PC-3 (cell line): ENCODE measurements around the gene GPC6. TPM values are rescaled to one million over a fixed set of nuclear protein-coding genes. Genes with fewer than 3 reads are reported as not detected.

Experiments used
- ATAC-seq: fragments of 200-7000 bp; cut with Tn5 transposase; 2 replicates; pipeline ENCODE4 v1.9.1; 2020; ENCODE audit warnings: mild to moderate bottlenecking, moderate library complexity
- BruUV-seq: library from RNA; stranded (reverse); fragments of 400-500 nt; replicated peaks from 2 replicates; lab custom pipeline; 2021; lab: Mats Ljungman, UMichigan
- CTCF ChIA-PET: fragments of 300-600 bp; sonication (Branson Sonifier 250); formaldehyde crosslinking; loops from one replicate; lab custom pipeline; 2022; ENCODE audit warnings: antibody characterized with exemption; lab: Charles Lee
- POLR2A ChIA-PET: fragments of 300-600 bp; sonication (Branson Sonifier 250); formaldehyde crosslinking; loops from one replicate; lab custom pipeline; 2022; ENCODE audit warnings: antibody characterized with exemption; ENCODE audit not compliant: unreplicated experiment; lab: Charles Lee
- DNase-seq: peaks from one replicate; pipeline ENCODE4 v3.0.0-alpha.2; 2015
- H2AFZ ChIP-seq: fragments of 300-600 bp; sonication (generic); 2 replicates; pipeline ENCODE4 v1.6.0; 2016; ENCODE audit warnings: antibody characterized with exemption, low read length
- H3F3A ChIP-seq: fragments of 300-600 bp; sonication (generic); one replicate; pipeline ENCODE4 v1.6.0; 2017; ENCODE audit warnings: antibody characterized with exemption, low read length, control low read depth, mild to moderate bottlenecking; ENCODE audit not compliant: unreplicated experiment
- H3K27ac ChIP-seq: fragments of 300-600 bp; sonication (generic); 2 replicates; pipeline ENCODE4 v1.5.1; 2016; ENCODE audit warnings: mild to moderate bottlenecking, low read length
- H3K27me3 ChIP-seq: fragments of 300-600 bp; sonication (generic); 2 replicates; pipeline ENCODE4 v1.6.1; 2016; ENCODE audit warnings: low read length, mixed read lengths
- H3K36me3 ChIP-seq: fragments of 300-600 bp; sonication (generic); 2 replicates; pipeline ENCODE4 v1.6.1; 2016; ENCODE audit warnings: low read depth, mixed run types, low read length, mixed read lengths
- H3K4me1 ChIP-seq: fragments of 300-600 bp; sonication (generic); 2 replicates; pipeline ENCODE4 v1.5.1; 2016; ENCODE audit warnings: low read length; ENCODE audit not compliant: insufficient read depth
- H3K4me2 ChIP-seq: fragments of 300-600 bp; sonication (generic); 2 replicates; pipeline ENCODE4 v1.6.0; 2016; ENCODE audit warnings: low read length
- H3K4me3 ChIP-seq: fragments of 300-600 bp; sonication (generic); 2 replicates; pipeline ENCODE4 v1.5.1; 2016; ENCODE audit warnings: mild to moderate bottlenecking, low read length, mixed read lengths
- H3K79me2 ChIP-seq: fragments of 300-600 bp; sonication (generic); 2 replicates; pipeline ENCODE4 v1.6.1; 2017; ENCODE audit warnings: low read length, mixed read lengths
- H3K9ac ChIP-seq: fragments of 300-600 bp; sonication (generic); 2 replicates; pipeline ENCODE4 v1.6.0; 2016; ENCODE audit warnings: mild to moderate bottlenecking, low read length
- H3K9me2 ChIP-seq: fragments of 300-600 bp; sonication (generic); replicated peaks from 2 replicates; pipeline ENCODE4 v1.6.1; 2016; ENCODE audit warnings: mixed run types, low read length, mixed read lengths
- H3K9me3 ChIP-seq: fragments of 300-600 bp; sonication (generic); 2 replicates; pipeline ENCODE4 v1.6.1; 2016; ENCODE audit warnings: low read length, mixed read lengths
- H4K20me1 ChIP-seq: fragments of 300-600 bp; sonication (generic); 2 replicates; pipeline ENCODE4 v1.6.1; 2016; ENCODE audit warnings: low read length, mixed read lengths
- CTCF ChIP-seq: fragments of 300-600 bp; sonication (generic); conservative IDR thresholded peaks from 2 replicates; pipeline ENCODE4 v1.5.1; 2017; ENCODE audit warnings: antibody characterized with exemption, low read depth, mild to moderate bottlenecking, low read length
- EZH2 ChIP-seq: fragments of 300-600 bp; sonication (generic); IDR thresholded peaks from one replicate; pipeline ENCODE4 v1.6.1; 2017; ENCODE audit warnings: antibody characterized with exemption, mild to moderate bottlenecking, low read length; ENCODE audit not compliant: unreplicated experiment
- EZH2phosphoT487 ChIP-seq: fragments of 300-600 bp; sonication (generic); IDR thresholded peaks from 2 replicates; pipeline ENCODE4 v1.6.1; 2018; ENCODE audit warnings: mild to moderate bottlenecking, antibody characterized with exemption, low read length, borderline replicate concordance
- intact Hi-C: fragments of 100-400 bp; cut with micrococcal nuclease; formaldehyde crosslinking; loops from 2 replicates; pipeline ENCODE4 v1.9.0; 2023
- total RNA-seq: library from RNA; depleted of rRNA; stranded (reverse); fragments of >200 nt; gene quantifications from 2 replicates; pipeline ENCODE4 v1.2.3, GENCODE V29; 2014

GPC6 gene
- total RNA-seq, 1 experiment from 2014 or later = 3.5 TPM

GRCh38 chr13:93227878-93228642 lies 1.5 kb downstream of the GPC6 start:
- Histone ChIP-seq H3K9me3 (no peaks in the 10 kb centered on the region), H2AFZ (peak overlapping the region; percentile 97), H3K4me3 (peak overlapping the region; percentile 88), H3F3A (no peaks in the 10 kb centered on the region), H3K4me2 (peak overlapping the region; percentile 98), H3K4me1 (peaks cover 43% of the 10 kb centered on the region), H3K27me3 (no peaks in the 10 kb centered on the region), H3K27ac (no peak overlapping the region), H3K9me2 (no peaks in the 10 kb centered on the region), H3K9ac (peak overlapping the region; percentile 71), H3K36me3 (no peaks in the 10 kb centered on the region), H3K79me2 (peaks cover 28% of the 10 kb centered on the region), H4K20me1 (no peaks in the 10 kb centered on the region)
- intact Hi-C loops = loop anchor here (1.0 to 10.0 kb wide), 6 partner anchors 248 to 1134 kb away; no protein-coding TSS in a partner anchor
- DNase-seq (peak; percentile 64), ATAC-seq (peak; percentile 65)
- no peak for TF ChIP-seq EZH2
- TF ChIP-seq CTCF = peak; percentile 37; the same call in 1 of the 2 replicates
- TF ChIP-seq EZH2phosphoT487 = no peak
- no TSS peak for BruUV-seq
- CTCF ChIA-PET = interaction anchor here (0.6 kb wide), 1 partner anchor 20 kb away, joined by 3 read pairs; no protein-coding TSS in a partner anchor
- POLR2A ChIA-PET = no interaction called here

GRCh38 chr13:93228643-93228937 lies 2.0 kb downstream of the GPC6 start:
- intact Hi-C loops = loop anchor here (1.0 to 10.0 kb wide), 4 partner anchors 260 to 1134 kb away; no protein-coding TSS in a partner anchor
- H3F3A ChIP-seq = no peaks in the 10 kb centered on the region
- no peak for ATAC-seq
- no peaks in the 10 kb centered on the region for H3K9me3 ChIP-seq
- H3K27me3 ChIP-seq = no peaks in the 10 kb centered on the region
- no peak overlapping the region; the same call in 1 of the 2 replicates for H3K27ac ChIP-seq
- peak overlapping the region; percentile 97 for H2AFZ ChIP-seq
- no peak for DNase-seq
- H3K79me2 ChIP-seq = peaks cover 28% of the 10 kb centered on the region
- TSS peak; percentile 30 for BruUV-seq
- ChIA-PET POLR2A (interaction anchor here (0.6 kb wide), 1 partner anchor 1327 kb away, joined by 3 read pairs; no protein-coding TSS in a partner anchor), CTCF (interaction anchor here (0.6 kb wide), 1 partner anchor 20 kb away, joined by 3 read pairs; no protein-coding TSS in a partner anchor)
- TF ChIP-seq CTCF (no peak), EZH2 (no peak), EZH2phosphoT487 (no peak)
- no peaks in the 10 kb centered on the region for H4K20me1 ChIP-seq
- peak overlapping the region; percentile 71 for H3K9ac ChIP-seq
- H3K4me2 ChIP-seq = peak overlapping the region; percentile 98
- no peaks in the 10 kb centered on the region for H3K9me2 ChIP-seq
- H3K36me3 ChIP-seq = no peaks in the 10 kb centered on the region
- peak overlapping the region; percentile 88 for H3K4me3 ChIP-seq
- H3K4me1 ChIP-seq = peaks cover 43% of the 10 kb centered on the region
